Fibroblast of lung (primary cell): ENCODE measurements around the gene UGT2A3. TPM values are rescaled to one million over a fixed set of nuclear protein-coding genes. Genes with fewer than 3 reads are reported as not detected.

ENCODE experiments used
- DNase-seq, 2 donors: peaks; one replicate each; pipeline versions ENCODE4 v3.0.0 to v3.0.0-alpha.2; 2010; ENCODE audit warnings: low read depth in 2 of 2
- H2AFZ ChIP-seq: 2 replicates; pipeline ENCODE4 v1.5.1; 2012; ENCODE audit warnings: low read length, control low read depth, inconsistent platforms
- H3K27ac ChIP-seq: 2 replicates; pipeline ENCODE4 v1.5.1; 2011; ENCODE audit warnings: low read length, control low read depth; ENCODE audit not compliant: insufficient read depth
- H3K27me3 ChIP-seq: 2 replicates; pipeline ENCODE4 v1.5.1; 2011; ENCODE audit warnings: mild to moderate bottlenecking, low read length; ENCODE audit not compliant: control insufficient read depth, insufficient read depth
- H3K36me3 ChIP-seq: 2 replicates; pipeline ENCODE4 v1.5.1; 2011; ENCODE audit warnings: low read length; ENCODE audit not compliant: control insufficient read depth, insufficient read depth
- H3K4me1 ChIP-seq: 2 replicates; pipeline ENCODE4 v1.5.1; 2011; ENCODE audit warnings: low read length; ENCODE audit not compliant: control insufficient read depth, insufficient read depth; ENCODE audit errors: extremely low read depth
- H3K4me2 ChIP-seq: 2 replicates; pipeline ENCODE4 v1.5.1; 2011; ENCODE audit warnings: low read length, control low read depth; ENCODE audit not compliant: insufficient read depth; ENCODE audit errors: extremely low read depth
- H3K4me3 ChIP-seq, 4 experiments: fragments of 200-600 bp in 1 of 4; sonication (generic) in 1 of 4; replicated peaks in 1 of 4; 2 replicates each; pipeline ENCODE4 v1.5.1; 2011 to 2016; ENCODE audit warnings: low read length in 4 of 4, low read depth in 3 of 4, mild to moderate bottlenecking in 3 of 4, control low read depth in 2 of 4, inconsistent platforms in 1 of 4, mixed read lengths in 1 of 4; ENCODE audit not compliant: insufficient read depth in 1 of 4; ENCODE audit errors: control extremely low read depth in 1 of 4
- H3K79me2 ChIP-seq: 2 replicates; pipeline ENCODE4 v1.5.1; 2012; ENCODE audit warnings: mild to moderate bottlenecking, low read length, inconsistent platforms; ENCODE audit not compliant: control insufficient read depth, insufficient read depth
- H3K9ac ChIP-seq: 2 replicates; pipeline ENCODE4 v1.5.1; 2011; ENCODE audit warnings: mild to moderate bottlenecking, low read length, control low read depth; ENCODE audit not compliant: insufficient read depth
- H3K9me3 ChIP-seq: 2 replicates; pipeline ENCODE4 v1.5.1; 2012; ENCODE audit warnings: low read depth, low read length; ENCODE audit not compliant: control insufficient read depth, insufficient read depth
- H4K20me1 ChIP-seq: 2 replicates; pipeline ENCODE4 v1.5.1; 2011; ENCODE audit warnings: low read length; ENCODE audit not compliant: control insufficient read depth, insufficient read depth; ENCODE audit errors: extremely low read depth
- EZH2 ChIP-seq: IDR thresholded peaks from 2 replicates; pipeline ENCODE4 v1.5.1; 2012; ENCODE audit warnings: low read length, control low read depth, mild to moderate bottlenecking; ENCODE audit errors: missing control alignments
- polyA plus RNA-seq, 2 donors: library from polyadenylated mRNA; depleted of rRNA in 1 of 2; stranded (reverse) in 1 of 2; unstranded in 1 of 2; fragments of >200 nt; gene quantifications; 2 replicates each; pipeline ENCODE4 v1.2.1, GENCODE V29; 2011 to 2012; ENCODE audit warnings: missing spikeins in 1 of 2
- total RNA-seq: library from RNA; depleted of rRNA; stranded (reverse); fragments of >200 nt; gene quantifications from 2 replicates; pipeline ENCODE4 v1.2.1, GENCODE V29; 2014
- TF ChIP-seq, protein P1 (sequence below), 2 donors: IDR thresholded peaks in 1 of 2; conservative IDR thresholded peaks in 1 of 2; 1 replicate in 1 of 2; 2 replicates in 1 of 2; pipeline ENCODE4 v1.5.1; 2011 to 2012; ENCODE audit warnings: low read length in 2 of 2, control low read depth in 1 of 2, inconsistent platforms in 1 of 2, low read depth in 1 of 2, mild to moderate bottlenecking in 1 of 2

The UGT2A3 gene
- total and polyA plus RNA-seq, 2 donors (not counting 1 experiment from before 2014, with no cell fraction given), result not detected

- H3K27me3 ChIP-seq, result no peaks in the 10 kb centered on the region
- H3K27ac ChIP-seq, result no peak overlapping the region
- no peaks in the 10 kb centered on the region for H3K36me3 ChIP-seq
- H2AFZ ChIP-seq, result no peak overlapping the region
- H3K9me3 ChIP-seq, result no peaks in the 10 kb centered on the region
- H3K4me1 ChIP-seq, result no peaks in the 10 kb centered on the region
- no peak overlapping the region for H3K4me2 ChIP-seq
- H4K20me1 ChIP-seq, result no peaks in the 10 kb centered on the region
- DNase-seq, result no peak
- no peak for TF ChIP-seq EZH2
- TF ChIP-seq, protein P1, sequence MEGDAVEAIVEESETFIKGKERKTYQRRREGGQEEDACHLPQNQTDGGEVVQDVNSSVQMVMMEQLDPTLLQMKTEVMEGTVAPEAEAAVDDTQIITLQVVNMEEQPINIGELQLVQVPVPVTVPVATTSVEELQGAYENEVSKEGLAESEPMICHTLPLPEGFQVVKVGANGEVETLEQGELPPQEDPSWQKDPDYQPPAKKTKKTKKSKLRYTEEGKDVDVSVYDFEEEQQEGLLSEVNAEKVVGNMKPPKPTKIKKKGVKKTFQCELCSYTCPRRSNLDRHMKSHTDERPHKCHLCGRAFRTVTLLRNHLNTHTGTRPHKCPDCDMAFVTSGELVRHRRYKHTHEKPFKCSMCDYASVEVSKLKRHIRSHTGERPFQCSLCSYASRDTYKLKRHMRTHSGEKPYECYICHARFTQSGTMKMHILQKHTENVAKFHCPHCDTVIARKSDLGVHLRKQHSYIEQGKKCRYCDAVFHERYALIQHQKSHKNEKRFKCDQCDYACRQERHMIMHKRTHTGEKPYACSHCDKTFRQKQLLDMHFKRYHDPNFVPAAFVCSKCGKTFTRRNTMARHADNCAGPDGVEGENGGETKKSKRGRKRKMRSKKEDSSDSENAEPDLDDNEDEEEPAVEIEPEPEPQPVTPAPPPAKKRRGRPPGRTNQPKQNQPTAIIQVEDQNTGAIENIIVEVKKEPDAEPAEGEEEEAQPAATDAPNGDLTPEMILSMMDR (conservative IDR thresholded peaks at IDR 0.05 in 1 of 2, IDR thresholded peaks at IDR 0.05 in 1 of 2; ENCODE audit: low read depth in 1 of 2, low read length in 2 of 2), result no peak
- no peak overlapping the region for H3K9ac ChIP-seq
- no peak overlapping the region for H3K4me3 ChIP-seq
- H3K79me2 ChIP-seq, result no peaks in the 10 kb centered on the region
Measured at GRCh38 chr4:68891678-68892077, 59.9 kb downstream of the UGT2A3 start.

- Histone ChIP-seq H2AFZ (no peak overlapping the region), H3K4me2 (no peak overlapping the region), H3K9me3 (no peaks in the 10 kb centered on the region), H3K9ac (no peak overlapping the region), H3K36me3 (no peaks in the 10 kb centered on the region), H3K79me2 (no peaks in the 10 kb centered on the region), H3K4me3 (no peak overlapping the region), H3K4me1 (no peaks in the 10 kb centered on the region), H3K27ac (no peak overlapping the region), H3K27me3 (no peaks in the 10 kb centered on the region), H4K20me1 (no peaks in the 10 kb centered on the region)
- no peak for DNase-seq
- TF ChIP-seq, protein P1 (conservative IDR thresholded peaks at IDR 0.05 in 1 of 2, IDR thresholded peaks at IDR 0.05 in 1 of 2; ENCODE audit: low read depth in 1 of 2, low read length in 2 of 2), result no peak
- TF ChIP-seq EZH2, result no peak
Measured at GRCh38 chr4:68885545-68885944, 66.1 kb downstream of the UGT2A3 start.

GRCh38 chr4:68883870-68884269 is 67.7 kb downstream of the UGT2A3 start:
- no peak for DNase-seq
- Histone ChIP-seq H3K36me3 (no peaks in the 10 kb centered on the region), H3K27ac (no peak overlapping the region), H3K79me2 (no peaks in the 10 kb centered on the region), H2AFZ (no peak overlapping the region), H3K9me3 (no peaks in the 10 kb centered on the region), H3K4me1 (no peaks in the 10 kb centered on the region), H3K4me3 (no peak overlapping the region), H3K27me3 (no peaks in the 10 kb centered on the region), H3K4me2 (no peak overlapping the region), H4K20me1 (no peaks in the 10 kb centered on the region), H3K9ac (no peak overlapping the region)
- TF ChIP-seq, protein P1 (conservative IDR thresholded peaks at IDR 0.05 in 1 of 2, IDR thresholded peaks at IDR 0.05 in 1 of 2; ENCODE audit: low read depth in 1 of 2, low read length in 2 of 2), result no peak
- no peak for TF ChIP-seq EZH2

Other genes with a start within 250 kb of the UGT2A3 start
- not detected in 2 replicates for gene UGT2B10, start 135.8 kb downstream of the UGT2A3 start, total RNA-seq
- not detected in 2 replicates for gene UGT2B10, start 135.8 kb downstream of the UGT2A3 start, polyA plus RNA-seq
- not detected in 2 replicates for gene UGT2B7, start 144.7 kb upstream of the UGT2A3 start, total RNA-seq
- gene UGT2B7, start 144.7 kb upstream of the UGT2A3 start, polyA plus RNA-seq, result not detected in 2 replicates